HEK293 (cell line): ENCODE data around the gene OCRL.

ENCODE experiments used
- CTCF ChIA-PET: fragments of 350-600 bp; formaldehyde crosslinking; extraction: SDS; loops from one replicate; lab custom pipeline; 2021; ENCODE audit warnings: antibody characterized with exemption; lab: Yijun Ruan, JAX
- POLR2A ChIA-PET: fragments of 300-600 bp; formaldehyde crosslinking; extraction: SDS; loops from one replicate; lab custom pipeline; 2020; ENCODE audit warnings: antibody characterized with exemption, inconsistent platforms; lab: Yijun Ruan, JAX
- H3K27ac ChIP-seq: fragments of 200-500 bp; sonication (Bioruptor generic); 2 replicates; pipeline ENCODE4 v1.5.1; 2014; ENCODE audit warnings: low read depth, low read length, control low read depth, inconsistent platforms; ENCODE audit errors: extremely low read depth
- H3K36me3 ChIP-seq, 2 experiments: fragments of 200-500 bp in 1 of 2; sonication (Bioruptor generic) in 1 of 2; 1 replicate in 1 of 2; 2 replicates in 1 of 2; pipeline ENCODE4 v1.5.1; 2014 to 2017; ENCODE audit warnings: inconsistent platforms in 2 of 2, low read length in 2 of 2; ENCODE audit not compliant: control insufficient read depth in 2 of 2, insufficient read depth in 1 of 2
- H3K4me1 ChIP-seq: fragments of 200-500 bp; sonication (Bioruptor generic); 2 replicates; pipeline ENCODE4 v1.5.1; 2014; ENCODE audit warnings: mild to moderate bottlenecking, low read length, inconsistent platforms; ENCODE audit not compliant: control insufficient read depth, insufficient read depth
- H3K4me3 ChIP-seq: 2 replicates; pipeline ENCODE4 v1.5.1; 2011; ENCODE audit warnings: low read depth, mild to moderate bottlenecking, control low read depth, low read length, moderate library complexity
- H3K9me3 ChIP-seq: fragments of 200-500 bp; sonication (Bioruptor generic); 2 replicates; pipeline ENCODE4 v1.5.1; 2014; ENCODE audit warnings: low read depth, low read length, inconsistent platforms; ENCODE audit not compliant: control insufficient read depth, insufficient read depth
- ATF2 ChIP-seq: fragments of 450-650 bp; formaldehyde crosslinking; IDR thresholded peaks from 2 replicates; pipeline ENCODE4 v1.5.1; 2016; ENCODE audit warnings: missing biosample characterization, missing genetic modification characterization, low read depth
- FEZF1 ChIP-seq: fragments of 450-650 bp; formaldehyde crosslinking; IDR thresholded peaks from 2 replicates; pipeline ENCODE4 v1.5.1; 2016; ENCODE audit warnings: missing biosample characterization, missing genetic modification characterization
- HOXD13 ChIP-seq: sonication (generic); formaldehyde crosslinking; IDR thresholded peaks from 2 replicates; pipeline ENCODE4 v1.8.0; 2022; ENCODE audit warnings: missing genetic modification reagents, borderline replicate concordance
- OVOL3 ChIP-seq: fragments of 450-650 bp; formaldehyde crosslinking; IDR thresholded peaks from 2 replicates; pipeline ENCODE4 v1.5.1; 2016; ENCODE audit warnings: missing biosample characterization, missing genetic modification characterization
- PRDM6 ChIP-seq: fragments of 450-650 bp; formaldehyde crosslinking; IDR thresholded peaks from 2 replicates; pipeline ENCODE4 v1.5.1; 2017; ENCODE audit warnings: missing biosample characterization, missing genetic modification characterization
- SCRT1 ChIP-seq: fragments of 450-650 bp; formaldehyde crosslinking; IDR thresholded peaks from 2 replicates; pipeline ENCODE4 v1.5.1; 2016; ENCODE audit warnings: missing biosample characterization, missing genetic modification characterization, borderline replicate concordance
- WT1 ChIP-seq: fragments of 450-650 bp; formaldehyde crosslinking; IDR thresholded peaks from 2 replicates; pipeline ENCODE4 v1.5.1; 2016; ENCODE audit warnings: missing biosample characterization, missing genetic modification characterization
- ZBTB48 ChIP-seq: fragments of 450-650 bp; formaldehyde crosslinking; IDR thresholded peaks from 2 replicates; pipeline ENCODE4 v1.5.1; 2016; ENCODE audit warnings: missing biosample characterization, missing genetic modification characterization
- ZFHX2 ChIP-seq: fragments of 450-650 bp; formaldehyde crosslinking; conservative IDR thresholded peaks from 2 replicates; pipeline ENCODE4 v1.5.1; 2016; ENCODE audit warnings: missing biosample characterization, missing genetic modification characterization
- ZIC2 ChIP-seq: fragments of 450-650 bp; formaldehyde crosslinking; IDR thresholded peaks from 2 replicates; pipeline ENCODE4 v1.5.1; 2016; ENCODE audit warnings: missing biosample characterization, missing genetic modification characterization
- ZNF10 ChIP-seq: fragments of 450-650 bp; formaldehyde crosslinking; IDR thresholded peaks from 2 replicates; pipeline ENCODE4 v1.5.1; 2017; ENCODE audit warnings: missing biosample characterization, missing genetic modification characterization
- ZNF112 ChIP-seq: fragments of 450-650 bp; formaldehyde crosslinking; IDR thresholded peaks from 2 replicates; pipeline ENCODE4 v1.5.0; 2017; ENCODE audit warnings: missing biosample characterization, missing genetic modification characterization
- ZNF138 ChIP-seq: fragments of 450-650 bp; formaldehyde crosslinking; IDR thresholded peaks from 2 replicates; pipeline ENCODE4 v1.5.1; 2016; ENCODE audit warnings: missing biosample characterization, missing genetic modification characterization, borderline replicate concordance
- ZNF175 ChIP-seq: fragments of 450-650 bp; formaldehyde crosslinking; IDR thresholded peaks from 2 replicates; pipeline ENCODE4 v1.5.1; 2016; ENCODE audit warnings: missing biosample characterization, missing genetic modification characterization
- ZNF214 ChIP-seq: fragments of 450-650 bp; formaldehyde crosslinking; IDR thresholded peaks from 2 replicates; pipeline ENCODE4 v1.5.1; 2017; ENCODE audit warnings: missing biosample characterization, mild to moderate bottlenecking, missing genetic modification characterization, borderline replicate concordance
- ZNF223 ChIP-seq: fragments of 450-650 bp; formaldehyde crosslinking; IDR thresholded peaks from 2 replicates; pipeline ENCODE4 v1.5.1; 2016; ENCODE audit warnings: missing biosample characterization, missing genetic modification characterization
- ZNF394 ChIP-seq: fragments of 450-650 bp; formaldehyde crosslinking; IDR thresholded peaks from 2 replicates; pipeline ENCODE4 v1.5.1; 2016; ENCODE audit warnings: missing biosample characterization, missing genetic modification characterization, mild to moderate bottlenecking, moderate library complexity, borderline replicate concordance
- ZNF404 ChIP-seq: fragments of 450-650 bp; formaldehyde crosslinking; IDR thresholded peaks from 2 replicates; pipeline ENCODE4 v1.5.1; 2017; ENCODE audit warnings: missing biosample characterization, missing genetic modification characterization
- ZNF488 ChIP-seq: fragments of 450-650 bp; formaldehyde crosslinking; IDR thresholded peaks from 2 replicates; pipeline ENCODE4 v1.5.1; 2016; ENCODE audit warnings: missing biosample characterization, missing genetic modification characterization
- ZNF518A ChIP-seq: fragments of 450-650 bp; formaldehyde crosslinking; conservative IDR thresholded peaks from 2 replicates; pipeline ENCODE4 v1.5.1; 2016; ENCODE audit warnings: low read depth, missing biosample characterization, missing genetic modification characterization
- ZNF548 ChIP-seq: fragments of 450-650 bp; formaldehyde crosslinking; IDR thresholded peaks from 2 replicates; pipeline ENCODE4 v1.5.1; 2016; ENCODE audit warnings: missing biosample characterization, missing genetic modification characterization
- ZNF660 ChIP-seq: fragments of 450-650 bp; IDR thresholded peaks from 2 replicates; pipeline ENCODE4 v1.5.1; 2018; ENCODE audit warnings: missing biosample characterization, mild to moderate bottlenecking, missing genetic modification characterization
- ZNF701 ChIP-seq: fragments of 450-650 bp; formaldehyde crosslinking; IDR thresholded peaks from 2 replicates; pipeline ENCODE4 v1.5.1; 2016; ENCODE audit warnings: missing biosample characterization, missing genetic modification characterization

Gene OCRL

GRCh38 chrX:129544780-129545179, 4.7 kb downstream of the OCRL start:
- H3K27ac ChIP-seq = no peak overlapping the region
- H3K4me3 ChIP-seq = no peak overlapping the region
- no peaks in the 10 kb centered on the region for H3K9me3 ChIP-seq
- peaks cover 14 to 23% of the 10 kb centered on the region in 2 experiments for H3K36me3 ChIP-seq
- CTCF ChIA-PET = interaction anchor here (0.8 kb wide), 1 partner anchor 14 kb away, joined by 4 read pairs; no protein-coding TSS in a partner anchor
- POLR2A ChIA-PET = no interaction called here
- TF ChIP-seq ZFHX2 = no peak
- no peak for TF ChIP-seq HOXD13
- H3K4me1 ChIP-seq = no peaks in the 10 kb centered on the region; the same call in 1 of the 2 replicates

- POLR2A ChIA-PET = no interaction called here
- Histone ChIP-seq H3K4me1 (no peaks in the 10 kb centered on the region; the same call in 1 of the 2 replicates), H3K9me3 (no peaks in the 10 kb centered on the region), H3K27ac (no peak overlapping the region), H3K36me3 (peaks cover 20 to 25% of the 10 kb centered on the region in 2 experiments), H3K4me3 (no peak overlapping the region)
- TF ChIP-seq ZBTB48 (tag by site-specific recombination) (no peak), ZNF175 (tag by site-specific recombination) (no peak), WT1 (tag by site-specific recombination) (no peak), ZNF138 (tag by site-specific recombination) (no peak), ZNF214 (tag by site-specific recombination) (no peak), ZNF660 (tag by site-specific recombination) (no peak), ZNF518A (tag by site-specific recombination) (no peak), ZIC2 (tag by site-specific recombination) (no peak), ATF2 (no peak), ZNF223 (tag by site-specific recombination) (no peak), ZNF394 (tag by site-specific recombination) (no peak), ZNF10 (tag by site-specific recombination) (no peak), SCRT1 (no peak), ZNF404 (no peak), ZNF548 (tag by site-specific recombination) (no peak)
- CTCF ChIA-PET = interaction anchor here (0.8 kb wide), 1 partner anchor 15 kb away, joined by 4 read pairs; no protein-coding TSS in a partner anchor
These were observed 5.3 kb downstream of the OCRL start for GRCh38 chrX:129545408-129545807.

GRCh38 chrX:129549124-129549523, 9.1 kb downstream of the OCRL start:
- Histone ChIP-seq H3K4me1 (no peaks in the 10 kb centered on the region; the same call in 1 of the 2 replicates), H3K9me3 (no peaks in the 10 kb centered on the region), H3K27ac (no peak overlapping the region), H3K4me3 (no peak overlapping the region), H3K36me3 (peaks cover 30 to 36% of the 10 kb centered on the region in 2 experiments)
- ChIA-PET POLR2A (interaction anchor here (0.7 to 0.8 kb wide), 2 partner anchors 27 to 1492 kb away, joined by 3 read pairs; no protein-coding TSS in a partner anchor), CTCF (interaction anchor here (0.7 kb wide), 2 partner anchors 47 to 107 kb away, joined by 4 to 5 read pairs; no protein-coding TSS in a partner anchor)
- TF ChIP-seq ZNF701 (tag by site-specific recombination) (no peak), ZNF112 (tag by site-specific recombination) (no peak), FEZF1 (tag by site-specific recombination) (peak; percentile 77), ZNF138 (tag by site-specific recombination) (no peak), OVOL3 (peak; percentile 81; the same call in 1 of the 2 replicates), ZNF488 (no peak), PRDM6 (tag by site-specific recombination) (peak; percentile 80)
